Measurements from ENCODE around the gene NFIB.
A peak's percentile ranks its signal among the peaks of the same experiment; 100 is the strongest.

The NFIB gene

DNA sequence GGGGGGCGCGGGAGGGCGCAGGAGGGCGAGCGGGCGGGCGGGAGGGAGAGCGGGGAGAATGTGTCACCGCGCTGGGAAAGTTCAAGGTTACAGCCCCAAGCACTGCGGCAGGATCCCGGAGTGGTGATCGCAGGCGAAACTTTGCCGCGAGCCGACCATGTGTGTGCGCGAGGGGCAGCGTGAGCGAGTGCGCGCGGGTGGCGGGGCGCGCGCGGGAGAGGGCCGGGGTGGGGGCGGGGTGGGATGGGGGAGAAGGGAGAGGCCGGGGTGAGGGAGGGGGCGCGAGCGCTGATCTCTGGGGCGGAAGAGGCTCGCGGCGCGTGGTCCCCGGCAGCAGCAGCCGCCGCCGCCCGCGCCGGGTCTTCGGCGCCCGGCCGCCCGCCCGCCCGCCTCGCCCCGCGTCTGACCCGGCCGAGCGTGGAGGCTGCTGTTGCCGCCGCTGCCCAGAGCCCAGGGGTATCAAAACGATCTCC lies at the start of gene NFIB:
NFIB (minus strand) TSS at position 191 of the 473 bp plus-strand sequence. CDS start 630 bp downstream, outside the sequence.
- H3K27ac ChIP-seq (ENCODE audit: low read depth, low read length), result peak within 1 kb of the TSS; percentile 87; the same call in 1 of the 2 replicates

DNA sequence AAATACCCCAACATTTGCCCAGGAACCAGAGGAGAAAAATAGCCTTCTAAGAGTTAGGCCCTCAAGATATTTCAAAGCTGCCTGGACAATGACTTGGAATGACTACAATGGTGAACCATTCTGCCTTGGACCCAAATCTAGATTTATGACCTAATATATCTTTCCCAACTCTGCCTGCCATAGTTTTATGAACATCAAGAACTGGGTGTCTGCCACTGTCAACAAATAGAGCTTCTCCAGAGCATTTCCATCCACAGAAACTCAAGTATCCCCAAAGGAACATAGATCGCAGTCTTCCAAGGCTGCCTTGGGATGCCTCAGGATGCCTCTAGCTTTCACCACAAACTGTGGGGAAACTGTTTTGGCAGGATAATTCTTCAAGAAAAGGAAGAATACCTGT lies 48.2 kb upstream of the NFIB start:
- Histone ChIP-seq H3K27me3 (ENCODE audit: control insufficient read depth, insufficient read depth, low read length) (no peaks in the 10 kb centered on the region), H3K4me1 (ENCODE audit: control insufficient read depth, insufficient read depth, low read length) (peaks cover 22% of the 10 kb centered on the region), H3K27ac (ENCODE audit: low read depth, low read length) (0 out of 2 replicates have a peak overlapping the region, but pooled peaks have one; percentile 49), H3K9me3 (ENCODE audit: control insufficient read depth, insufficient read depth, low read depth, low read length) (peaks cover 5% of the 10 kb centered on the region; the same call in 1 of the 2 replicates), H3K36me3 (ENCODE audit: control insufficient read depth, insufficient read depth, low read length) (no peaks in the 10 kb centered on the region), H3K9ac (ENCODE audit: low read length) (no peak overlapping the region), H3K4me3 (ENCODE audit: low read depth, low read length) (no peak overlapping the region)

More for the DNA sequence above, at the start of gene NFIB:
- no peaks in the 10 kb centered on the region for H3K9me3 ChIP-seq (ENCODE audit: control insufficient read depth, insufficient read depth, low read depth, low read length)
- peaks cover 52% of the 10 kb centered on the region for H3K27me3 ChIP-seq (ENCODE audit: control insufficient read depth, insufficient read depth, low read length)
- H3K9ac ChIP-seq (ENCODE audit: low read length), result peak within 1 kb of the TSS; percentile 85
- H3K4me1 ChIP-seq (ENCODE audit: control insufficient read depth, insufficient read depth, low read length), result peaks cover 29% of the 10 kb centered on the region
- peak within 1 kb of the TSS; percentile 87 for H3K4me3 ChIP-seq (ENCODE audit: low read depth, low read length)
- H3K36me3 ChIP-seq (ENCODE audit: control insufficient read depth, insufficient read depth, low read length), result no peaks in the 10 kb centered on the region

DNA sequence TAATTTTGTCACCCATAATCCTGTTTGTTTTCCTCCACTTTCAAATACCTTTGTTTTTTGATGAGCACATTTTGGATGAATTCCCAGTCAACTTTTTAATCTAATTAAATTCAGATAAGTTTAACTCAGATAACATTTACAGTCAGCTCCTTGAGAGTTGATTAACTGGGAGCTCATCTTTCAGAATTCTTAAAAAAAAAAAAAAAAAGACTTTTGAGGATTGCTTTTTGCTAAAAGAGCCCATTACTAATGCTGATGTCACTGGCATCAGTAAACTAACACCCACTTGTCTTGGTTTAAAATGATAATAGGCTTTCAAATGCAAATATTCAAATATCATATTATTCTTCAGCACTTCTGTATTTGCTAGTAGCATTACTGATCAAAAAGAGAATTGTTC lies 47.1 kb upstream of the NFIB start:
- H3K4me3 ChIP-seq (ENCODE audit: low read depth, low read length), result no peak overlapping the region
- H3K36me3 ChIP-seq (ENCODE audit: control insufficient read depth, insufficient read depth, low read length), result no peaks in the 10 kb centered on the region

DNA sequence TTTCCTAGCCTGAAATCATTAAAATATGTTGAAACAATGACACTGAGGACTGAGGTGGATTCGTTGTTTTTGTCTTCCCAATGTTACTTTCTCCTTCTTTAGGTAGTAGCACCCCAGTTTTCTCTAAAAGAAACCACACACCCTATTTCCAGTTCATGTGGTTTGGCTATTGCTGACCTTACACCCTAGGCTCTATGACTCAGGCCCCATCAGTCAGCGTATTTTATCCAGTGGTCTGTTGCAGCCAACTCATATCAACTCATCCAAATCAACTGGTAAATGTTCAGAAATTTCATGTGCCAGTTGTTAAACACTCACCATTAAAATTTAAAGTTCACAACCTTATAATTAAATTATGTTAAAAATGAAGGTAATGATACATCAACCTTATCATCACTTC lies 44.6 kb upstream of the NFIB start:
- Histone ChIP-seq H3K4me1 (ENCODE audit: control insufficient read depth, insufficient read depth, low read length) (peaks cover 51% of the 10 kb centered on the region), H3K9me3 (ENCODE audit: control insufficient read depth, insufficient read depth, low read depth, low read length) (no peaks in the 10 kb centered on the region), H3K27ac (ENCODE audit: low read depth, low read length) (no peak overlapping the region), H3K36me3 (ENCODE audit: control insufficient read depth, insufficient read depth, low read length) (no peaks in the 10 kb centered on the region), H3K27me3 (ENCODE audit: control insufficient read depth, insufficient read depth, low read length) (peaks cover 15% of the 10 kb centered on the region), H3K9ac (ENCODE audit: low read length) (no peak overlapping the region), H3K4me3 (ENCODE audit: low read depth, low read length) (no peak overlapping the region)

More for the DNA sequence above, 47.1 kb upstream of the NFIB start:
- H3K4me1 ChIP-seq (ENCODE audit: control insufficient read depth, insufficient read depth, low read length), result peaks cover 29% of the 10 kb centered on the region
- peaks cover 5% of the 10 kb centered on the region; the same call in 1 of the 2 replicates for H3K9me3 ChIP-seq (ENCODE audit: control insufficient read depth, insufficient read depth, low read depth, low read length)
- H3K27me3 ChIP-seq (ENCODE audit: control insufficient read depth, insufficient read depth, low read length), result no peaks in the 10 kb centered on the region
- peak overlapping the region; percentile 49; the same call in 1 of the 2 replicates for H3K27ac ChIP-seq (ENCODE audit: low read depth, low read length)
- no peak overlapping the region for H3K9ac ChIP-seq (ENCODE audit: low read length)

DNA sequence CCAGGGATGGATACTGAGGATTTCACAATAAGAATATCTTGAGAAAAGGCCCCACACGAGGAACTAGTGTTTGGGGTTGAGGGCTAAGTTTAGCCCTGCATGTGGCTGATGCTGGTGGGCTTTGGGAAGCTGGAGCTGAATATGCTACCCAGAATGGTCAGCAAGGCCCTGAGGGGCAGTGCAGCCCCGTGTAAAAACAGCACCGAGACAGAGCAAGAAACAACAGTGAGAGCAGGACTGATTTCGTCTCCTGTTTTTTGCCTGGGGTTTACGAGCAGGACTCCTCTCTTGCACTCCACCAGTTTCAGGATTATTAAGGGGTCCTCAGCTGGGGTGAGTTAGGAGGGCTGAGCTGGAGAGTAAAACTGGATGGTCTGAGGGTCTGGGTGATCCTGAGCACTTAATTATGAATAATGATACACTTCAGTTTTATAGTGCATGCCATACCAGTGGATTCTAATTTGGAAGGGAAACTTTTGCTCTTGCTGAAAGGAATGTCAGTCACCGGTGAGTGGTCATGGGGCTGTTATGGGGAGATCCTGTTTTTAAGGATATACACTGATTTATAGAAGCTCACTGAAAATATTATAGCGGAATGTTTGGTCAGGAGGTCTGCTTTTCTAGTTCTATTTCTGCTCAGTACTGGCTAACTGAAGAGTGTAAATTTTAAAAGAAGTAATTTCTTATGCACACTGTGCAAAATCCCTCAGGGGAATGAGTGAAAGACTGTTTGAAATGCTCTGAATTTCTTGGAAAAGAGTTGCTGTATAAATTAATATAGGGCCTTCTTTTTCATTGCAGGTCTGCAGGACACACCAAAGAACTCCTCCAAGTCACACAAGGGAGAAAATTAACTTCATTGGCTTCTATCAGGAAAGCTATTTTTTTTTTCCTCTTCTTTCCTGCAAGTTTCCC lies 42.7 kb upstream of the NFIB start:
- Histone ChIP-seq H3K9ac (ENCODE audit: low read length) (peak overlapping the region; percentile 5), H3K4me3 (ENCODE audit: low read depth, low read length) (no peak overlapping the region), H3K27me3 (ENCODE audit: control insufficient read depth, insufficient read depth, low read length) (peaks cover 33% of the 10 kb centered on the region), H3K27ac (ENCODE audit: low read depth, low read length) (no peak overlapping the region), H3K9me3 (ENCODE audit: control insufficient read depth, insufficient read depth, low read depth, low read length) (no peaks in the 10 kb centered on the region), H3K4me1 (ENCODE audit: control insufficient read depth, insufficient read depth, low read length) (peaks cover 49% of the 10 kb centered on the region), H3K36me3 (ENCODE audit: control insufficient read depth, insufficient read depth, low read length) (no peaks in the 10 kb centered on the region)

DNA sequence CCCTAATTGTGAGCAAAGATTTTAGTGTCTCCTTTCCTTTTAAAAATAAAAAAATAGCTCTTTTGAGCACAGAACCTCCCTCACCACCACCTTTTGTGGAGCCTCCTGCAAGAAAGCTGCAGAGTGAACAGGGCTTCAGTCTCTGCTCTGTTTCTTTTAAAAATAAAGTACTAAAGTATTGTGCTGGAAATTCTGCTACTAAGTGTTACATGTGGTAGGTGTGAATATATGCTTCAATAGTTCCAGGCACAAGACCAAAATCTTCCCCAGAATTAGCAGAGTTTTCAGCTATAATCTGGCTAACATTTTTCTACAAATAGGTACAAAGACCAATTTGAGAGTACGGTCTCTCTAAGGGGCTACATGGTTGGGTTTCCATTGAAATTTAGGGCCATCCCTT lies 40.3 kb upstream of the NFIB start:
- Histone ChIP-seq H3K9ac (ENCODE audit: low read length) (no peak overlapping the region), H3K4me3 (ENCODE audit: low read depth, low read length) (no peak overlapping the region), H3K4me1 (ENCODE audit: control insufficient read depth, insufficient read depth, low read length) (peaks cover 51% of the 10 kb centered on the region), H3K27me3 (ENCODE audit: control insufficient read depth, insufficient read depth, low read length) (peaks cover 57% of the 10 kb centered on the region), H3K27ac (ENCODE audit: low read depth, low read length) (no peak overlapping the region), H3K9me3 (ENCODE audit: control insufficient read depth, insufficient read depth, low read depth, low read length) (no peaks in the 10 kb centered on the region), H3K36me3 (ENCODE audit: control insufficient read depth, insufficient read depth, low read length) (no peaks in the 10 kb centered on the region)

DNA sequence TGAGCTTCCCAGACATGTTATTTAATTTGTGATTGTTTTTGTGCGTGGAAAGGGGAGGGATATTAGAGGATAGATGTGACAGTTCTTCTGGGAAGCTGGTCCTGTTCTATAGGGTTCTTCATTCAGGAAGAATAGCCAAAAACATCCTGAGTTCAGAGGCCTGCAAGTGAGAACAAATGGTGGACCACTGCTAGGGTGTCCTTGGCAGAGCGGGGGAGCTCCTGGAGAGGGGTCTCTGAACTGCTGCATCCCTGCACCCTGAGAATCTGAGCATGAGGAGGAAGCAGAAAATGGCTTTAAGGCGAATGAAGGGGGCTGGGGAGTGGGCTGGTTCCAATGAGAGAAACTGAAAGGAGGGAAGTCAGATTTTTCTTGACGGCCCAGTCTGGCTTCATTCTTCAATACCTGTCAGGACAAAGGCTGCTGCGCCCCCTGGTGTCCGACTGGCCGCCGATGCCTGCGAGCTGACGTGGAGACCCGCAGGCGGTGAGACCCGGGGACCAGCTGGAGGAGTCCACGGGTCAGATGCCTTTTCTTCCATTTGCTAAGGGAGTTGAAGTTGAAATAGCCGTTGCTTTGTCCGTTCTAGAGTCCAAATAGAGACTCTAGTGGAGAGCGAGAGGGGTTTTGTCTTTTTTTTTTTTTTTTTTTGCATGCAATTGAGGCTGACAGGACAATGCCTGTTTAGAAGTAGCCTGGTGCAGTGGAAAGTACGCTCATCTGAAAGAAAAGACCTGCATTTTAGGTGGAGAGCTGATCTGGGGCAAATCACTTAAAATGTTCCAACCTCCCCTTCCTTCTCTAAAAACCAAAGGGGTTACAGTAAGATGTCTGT lies 39.5 kb upstream of the NFIB start:
- Histone ChIP-seq H3K9ac (ENCODE audit: low read length) (no peak overlapping the region), H3K36me3 (ENCODE audit: control insufficient read depth, insufficient read depth, low read length) (no peaks in the 10 kb centered on the region), H3K27ac (ENCODE audit: low read depth, low read length) (no peak overlapping the region), H3K27me3 (ENCODE audit: control insufficient read depth, insufficient read depth, low read length) (peaks cover 64% of the 10 kb centered on the region), H3K4me3 (ENCODE audit: low read depth, low read length) (no peak overlapping the region), H3K4me1 (ENCODE audit: control insufficient read depth, insufficient read depth, low read length) (peaks cover 55% of the 10 kb centered on the region), H3K9me3 (ENCODE audit: control insufficient read depth, insufficient read depth, low read depth, low read length) (no peaks in the 10 kb centered on the region)

DNA sequence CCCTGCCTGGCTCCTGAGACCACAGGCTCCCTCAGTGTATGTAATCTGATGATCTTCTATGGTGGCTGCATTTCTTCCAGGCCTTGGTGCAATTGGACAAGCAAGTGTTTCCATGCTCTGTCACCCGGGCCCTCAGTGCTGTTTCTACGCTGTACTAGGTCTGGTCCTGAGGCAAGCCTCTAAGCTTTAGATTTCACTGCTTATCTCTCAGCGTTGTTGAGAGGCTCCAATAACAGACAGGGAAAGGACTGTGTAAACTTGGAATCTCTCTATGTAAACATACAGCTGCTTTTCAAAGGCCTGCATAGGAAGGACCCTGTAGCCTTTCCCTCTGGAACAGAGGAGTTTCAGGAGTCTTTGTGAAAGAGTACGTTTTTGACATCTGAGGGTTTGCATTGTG lies 38.6 kb upstream of the NFIB start:
- Histone ChIP-seq H3K4me3 (ENCODE audit: low read depth, low read length) (no peak overlapping the region), H3K9ac (ENCODE audit: low read length) (no peak overlapping the region), H3K9me3 (ENCODE audit: control insufficient read depth, insufficient read depth, low read depth, low read length) (no peaks in the 10 kb centered on the region), H3K27me3 (ENCODE audit: control insufficient read depth, insufficient read depth, low read length) (peaks cover 74% of the 10 kb centered on the region), H3K27ac (ENCODE audit: low read depth, low read length) (no peak overlapping the region), H3K4me1 (ENCODE audit: control insufficient read depth, insufficient read depth, low read length) (peaks cover 52% of the 10 kb centered on the region), H3K36me3 (ENCODE audit: control insufficient read depth, insufficient read depth, low read length) (no peaks in the 10 kb centered on the region)

DNA sequence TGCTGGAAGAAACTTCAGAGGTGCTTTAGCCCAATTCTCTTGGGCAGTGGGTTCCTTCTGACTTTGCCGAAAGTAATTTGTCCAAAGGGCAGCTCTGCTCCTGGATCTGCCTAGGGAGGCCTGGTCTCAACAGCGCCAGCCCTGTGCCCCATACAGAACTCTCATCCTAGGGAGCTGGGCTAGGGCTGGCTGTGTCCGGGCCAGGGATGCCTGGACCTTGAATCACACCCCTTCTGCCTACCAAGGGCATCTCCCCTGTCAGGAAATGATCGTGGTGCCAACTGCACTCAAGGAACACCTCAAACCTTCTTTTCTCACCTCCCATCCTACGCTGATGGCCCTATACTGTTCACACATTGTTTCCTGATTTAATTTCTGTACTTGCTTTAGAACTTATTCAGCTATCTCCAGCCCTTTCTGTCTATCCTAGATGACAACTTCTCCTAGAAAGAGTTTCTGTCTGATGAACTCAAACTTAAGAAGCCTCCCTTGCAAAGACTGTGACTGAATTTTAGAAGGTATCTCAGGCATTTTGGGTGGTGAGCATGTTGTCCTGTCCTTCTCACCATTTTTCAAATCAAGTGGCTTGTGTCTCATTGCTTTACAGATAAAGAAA lies 37.4 kb upstream of the NFIB start:
- Histone ChIP-seq H3K36me3 (ENCODE audit: control insufficient read depth, insufficient read depth, low read length) (no peaks in the 10 kb centered on the region), H3K9me3 (ENCODE audit: control insufficient read depth, insufficient read depth, low read depth, low read length) (no peaks in the 10 kb centered on the region), H3K27ac (ENCODE audit: low read depth, low read length) (no peak overlapping the region), H3K4me1 (ENCODE audit: control insufficient read depth, insufficient read depth, low read length) (peaks cover 45% of the 10 kb centered on the region), H3K27me3 (ENCODE audit: control insufficient read depth, insufficient read depth, low read length) (peaks cover 86% of the 10 kb centered on the region), H3K4me3 (ENCODE audit: low read depth, low read length) (no peak overlapping the region), H3K9ac (ENCODE audit: low read length) (no peak overlapping the region)

DNA sequence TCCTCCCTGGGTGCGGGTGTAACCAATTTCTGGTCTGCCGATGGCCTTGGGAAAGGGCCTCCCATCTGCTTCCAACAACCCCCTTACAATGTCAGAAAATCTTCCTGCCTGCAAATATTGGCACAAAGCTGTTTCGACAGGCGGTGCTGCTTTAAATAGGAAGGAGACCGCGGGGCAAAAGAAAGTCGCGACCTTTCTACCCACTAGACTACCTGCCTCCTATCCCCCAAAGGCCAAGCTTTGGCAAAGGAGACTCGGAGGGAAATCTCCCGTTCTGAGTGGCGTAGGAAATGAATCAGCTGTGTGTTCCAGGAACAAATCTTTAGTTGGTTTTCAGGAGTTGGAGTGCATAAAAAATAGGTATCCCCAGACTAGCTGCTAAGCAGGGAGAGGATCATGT lies 36.8 kb upstream of the NFIB start:
- peaks cover 41% of the 10 kb centered on the region for H3K4me1 ChIP-seq (ENCODE audit: control insufficient read depth, insufficient read depth, low read length)
- no peak overlapping the region for H3K9ac ChIP-seq (ENCODE audit: low read length)
- H3K9me3 ChIP-seq (ENCODE audit: control insufficient read depth, insufficient read depth, low read depth, low read length), result no peaks in the 10 kb centered on the region
- H3K27me3 ChIP-seq (ENCODE audit: control insufficient read depth, insufficient read depth, low read length), result peaks cover 91% of the 10 kb centered on the region
- H3K36me3 ChIP-seq (ENCODE audit: control insufficient read depth, insufficient read depth, low read length), result no peaks in the 10 kb centered on the region
- peak overlapping the region; percentile 82; the same call in 1 of the 2 replicates for H3K4me3 ChIP-seq (ENCODE audit: low read depth, low read length)
- H3K27ac ChIP-seq (ENCODE audit: low read depth, low read length), result no peak overlapping the region
